Measurements from ENCODE around the gene DIDO1.

The DIDO1 gene

DNA sequence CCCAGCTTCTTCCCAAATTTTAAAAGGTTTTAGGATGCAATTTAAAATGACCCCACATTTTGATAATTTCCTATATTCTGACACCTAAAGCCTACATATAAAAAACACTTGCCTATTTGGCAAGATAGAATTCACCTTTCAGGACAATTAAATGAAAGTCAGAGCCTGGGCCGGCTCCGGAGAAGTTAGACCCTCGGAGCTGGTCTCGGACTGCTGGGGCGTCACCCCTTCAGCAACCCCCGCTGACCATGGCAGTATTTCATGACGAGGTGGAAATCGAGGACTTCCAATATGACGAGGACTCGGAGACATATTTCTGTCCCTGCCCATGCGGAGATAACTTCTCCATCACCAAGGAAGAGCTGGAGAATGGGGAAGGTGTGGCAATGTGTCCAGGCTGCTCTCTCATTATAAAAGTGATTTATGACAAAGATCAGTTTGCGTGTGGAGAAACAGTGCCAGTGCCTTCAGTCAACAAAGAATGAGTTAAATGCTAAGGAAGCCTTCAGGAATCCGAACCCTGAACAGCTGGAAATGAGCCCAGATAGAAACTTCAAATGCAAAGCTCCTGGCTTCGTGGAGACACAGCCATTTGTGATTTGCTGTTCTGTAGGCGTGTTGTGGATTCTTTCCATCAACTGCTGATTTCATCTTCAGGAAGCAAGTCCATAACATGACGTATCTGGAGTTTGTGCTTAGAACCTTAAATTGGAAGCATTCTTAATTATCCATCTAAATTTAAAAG is 80.7 kb downstream of the DIDO1 start:
- Histone ChIP-seq H3K4me1 (peaks cover 12 to 46% (median 26%) of the 10 kb centered on the region in 10 experiments), H4K20me1 (peaks cover 0 to 46% (median 9%) of the 10 kb centered on the region in 11 experiments; a peak in 12 of 22 replicates), H3K4me2 (peak overlapping the region; percentile 28 to 76 (median 53); a peak in 18 of 22 replicates), H3K9ac (no peak overlapping the region; a peak in 1 of 22 replicates), H3K4me3 (no peak overlapping the region), H3K36me3 (peaks cover 11 to 68% (median 48%) of the 10 kb centered on the region in 11 experiments; a peak in 21 of 22 replicates), H3K27ac (no peak overlapping the region), H3K9me3 (replicated peaks in 1 of 11) (no peaks in the 10 kb centered on the region), H3K27me3 (no peaks in the 10 kb centered on the region)
- no peak for TF ChIP-seq Cebpa-rat (IDR thresholded peaks at IDR 0.05)

DNA sequence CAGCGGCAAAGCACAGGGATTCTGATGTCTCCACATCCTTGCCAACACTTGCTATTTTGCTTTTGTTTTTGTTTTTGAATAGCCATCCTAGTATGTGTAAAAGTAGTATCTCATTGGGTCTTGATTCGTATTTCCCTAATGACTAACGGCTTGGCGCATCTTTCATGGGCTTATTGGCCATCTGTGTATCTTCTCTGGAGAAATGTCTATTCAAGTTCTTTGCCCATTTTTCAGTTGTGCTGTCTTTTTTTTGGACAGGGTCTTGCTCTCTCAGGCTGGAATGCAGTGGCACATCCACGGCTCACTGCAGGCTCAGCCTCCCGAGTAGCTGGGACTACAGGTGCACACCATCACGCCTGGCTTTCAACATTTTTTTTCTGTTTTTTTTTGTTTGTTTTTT is 82.1 kb downstream of the DIDO1 start:
- peaks cover 12 to 42% (median 25%) of the 10 kb centered on the region in 10 experiments for H3K4me1 ChIP-seq
- no peaks in the 10 kb centered on the region for H3K27me3 ChIP-seq
- H3K9me3 ChIP-seq (replicated peaks in 1 of 11) = no peaks in the 10 kb centered on the region
- H3K27ac ChIP-seq = no peak overlapping the region
- no peak for TF ChIP-seq Cebpa-rat (IDR thresholded peaks at IDR 0.05)
- H3K36me3 ChIP-seq = peaks cover 7 to 64% (median 37%) of the 10 kb centered on the region in 11 experiments; a peak in 21 of 22 replicates
- H4K20me1 ChIP-seq = peaks cover 0 to 32% (median 5%) of the 10 kb centered on the region in 11 experiments; a peak in 8 of 22 replicates
- no peak overlapping the region for H3K9ac ChIP-seq
- no peak overlapping the region for H3K4me2 ChIP-seq
- no peak overlapping the region for H3K4me3 ChIP-seq

DNA sequence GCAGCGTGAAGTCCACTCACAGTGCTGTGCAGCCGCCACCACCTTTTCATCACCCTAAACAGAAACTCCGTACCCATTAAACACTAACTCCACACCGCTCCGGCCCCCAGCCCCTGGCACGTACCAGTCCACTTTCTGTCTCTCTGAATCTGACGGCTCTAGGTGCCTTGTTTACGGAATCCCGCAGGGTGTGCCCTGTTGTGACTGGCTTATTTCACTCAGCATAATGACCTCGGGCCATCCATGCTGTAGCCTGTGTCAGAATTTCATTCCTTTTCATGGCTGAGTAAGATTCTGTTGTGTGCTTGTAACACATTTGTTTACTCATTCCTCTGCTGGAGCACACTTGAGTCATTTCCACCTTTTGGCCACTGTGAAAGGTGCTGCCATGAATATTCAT is 82.6 kb downstream of the DIDO1 start:
- Histone ChIP-seq H3K27me3 (no peaks in the 10 kb centered on the region), H3K9me3 (replicated peaks in 1 of 11) (no peaks in the 10 kb centered on the region), H4K20me1 (peaks cover 0 to 26% (median 5%) of the 10 kb centered on the region in 11 experiments; a peak in 8 of 22 replicates), H3K9ac (no peak overlapping the region), H3K4me3 (no peak overlapping the region), H3K4me2 (no peak overlapping the region), H3K27ac (no peak overlapping the region), H3K36me3 (peaks cover 7 to 63% (median 39%) of the 10 kb centered on the region in 11 experiments; a peak in 21 of 22 replicates), H3K4me1 (peaks cover 12 to 40% (median 28%) of the 10 kb centered on the region in 10 experiments)
- TF ChIP-seq Cebpa-rat (IDR thresholded peaks at IDR 0.05) = no peak

DNA sequence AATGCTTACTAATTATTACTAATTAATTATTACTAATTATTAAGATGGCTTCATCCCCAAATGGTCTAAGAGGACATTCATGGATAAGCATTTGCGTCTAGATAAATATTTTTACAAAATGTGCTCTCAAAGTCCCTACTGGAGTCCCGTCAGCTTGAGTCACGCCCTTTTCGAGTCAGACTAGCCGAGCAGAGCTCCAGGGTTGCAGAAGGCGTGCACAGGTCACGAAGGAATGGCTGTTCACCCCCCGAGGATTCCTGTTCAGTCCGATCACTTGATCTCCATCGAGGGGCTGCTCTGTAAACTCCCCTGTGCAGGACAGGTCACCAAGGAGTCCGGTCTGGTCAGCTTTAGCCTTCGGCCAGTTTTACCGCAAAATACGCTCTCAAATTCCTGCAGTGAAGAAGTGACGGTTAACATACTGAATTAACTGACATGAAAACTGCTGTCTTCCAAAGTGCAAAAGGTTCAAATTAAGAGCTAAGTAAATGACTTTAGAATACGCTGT is 84.5 kb downstream of the DIDO1 start:
- H3K4me3 ChIP-seq = no peak overlapping the region
- peaks cover 0 to 7% (median 0%) of the 10 kb centered on the region in 11 experiments; a peak in 1 of 22 replicates for H3K9me3 ChIP-seq (replicated peaks in 1 of 11)
- no peaks in the 10 kb centered on the region for H3K27me3 ChIP-seq
- H4K20me1 ChIP-seq = peaks cover 0 to 8% (median 0%) of the 10 kb centered on the region in 11 experiments; a peak in 4 of 22 replicates
- TF ChIP-seq Cebpa-rat (IDR thresholded peaks at IDR 0.05) = no peak
- no peak overlapping the region for H3K4me2 ChIP-seq
- H3K27ac ChIP-seq = no peak overlapping the region
- no peak overlapping the region for H3K9ac ChIP-seq
- peaks cover 25 to 44% (median 35%) of the 10 kb centered on the region in 10 experiments for H3K4me1 ChIP-seq
- peaks cover 7 to 60% (median 35%) of the 10 kb centered on the region in 11 experiments; a peak in 20 of 22 replicates for H3K36me3 ChIP-seq

GRCh38 chr20:62840244-62841197 is 85.8 kb downstream of the DIDO1 start:
- 0 out of 22 replicates have a peak, but pooled peaks cover 0 to 4% (median 0%) of the 10 kb centered on the region in 11 experiments for H3K27me3 ChIP-seq
- peak overlapping the region in 1 of 11 experiments; percentile 3; a peak in 1 of 22 replicates for H3K27ac ChIP-seq
- no peak overlapping the region for H3K9ac ChIP-seq
- H3K4me1 ChIP-seq = peaks cover 27 to 44% (median 35%) of the 10 kb centered on the region in 10 experiments
- H3K36me3 ChIP-seq = peaks cover 4 to 54% (median 28%) of the 10 kb centered on the region in 11 experiments; a peak in 20 of 22 replicates
- no peak overlapping the region for H3K4me2 ChIP-seq
- no peaks in the 10 kb centered on the region; a peak in 1 of 22 replicates for H4K20me1 ChIP-seq
- peaks cover 0 to 9% (median 0%) of the 10 kb centered on the region in 11 experiments; a peak in 1 of 22 replicates for H3K9me3 ChIP-seq (replicated peaks in 1 of 11)
- no peak overlapping the region for H3K4me3 ChIP-seq
- no peak for TF ChIP-seq Cebpa-rat (IDR thresholded peaks at IDR 0.05)

- Histone ChIP-seq H3K4me3 (no peak overlapping the region), H4K20me1 (no peaks in the 10 kb centered on the region), H3K27ac (0 out of 22 replicates have a peak overlapping the region, but pooled peaks of 1 of the 11 experiments have one; percentile 3), H3K9me3 (replicated peaks in 1 of 11) (peaks cover 0 to 9% (median 0%) of the 10 kb centered on the region in 11 experiments; a peak in 1 of 22 replicates), H3K4me2 (no peak overlapping the region), H3K27me3 (0 out of 22 replicates have a peak, but pooled peaks cover 0 to 4% (median 0%) of the 10 kb centered on the region in 11 experiments), H3K36me3 (peaks cover 0 to 47% (median 21%) of the 10 kb centered on the region in 11 experiments; a peak in 18 of 22 replicates), H3K9ac (no peak overlapping the region), H3K4me1 (peaks cover 27 to 46% (median 39%) of the 10 kb centered on the region in 10 experiments)
- TF ChIP-seq Cebpa-rat (IDR thresholded peaks at IDR 0.05) = no peak
Measured at GRCh38 chr20:62839816-62840215, 86.5 kb downstream of the DIDO1 start.

GRCh38 chr20:62839261-62839660 is 87.0 kb downstream of the DIDO1 start:
- TF ChIP-seq Cebpa-rat (IDR thresholded peaks at IDR 0.05) = no peak
- H3K27ac ChIP-seq = no peak overlapping the region
- peaks cover 0 to 42% (median 17%) of the 10 kb centered on the region in 11 experiments; a peak in 15 of 22 replicates for H3K36me3 ChIP-seq

More at GRCh38 chr20:62839261-62839660, 87.0 kb downstream of the DIDO1 start:
- Histone ChIP-seq H3K9ac (no peak overlapping the region), H3K4me1 (peaks cover 27 to 52% (median 44%) of the 10 kb centered on the region in 10 experiments), H3K27me3 (0 out of 22 replicates have a peak, but pooled peaks cover 0 to 4% (median 0%) of the 10 kb centered on the region in 11 experiments), H3K9me3 (replicated peaks in 1 of 11) (peaks cover 0 to 9% (median 0%) of the 10 kb centered on the region in 11 experiments; a peak in 1 of 22 replicates), H3K4me2 (no peak overlapping the region), H3K4me3 (no peak overlapping the region), H4K20me1 (no peaks in the 10 kb centered on the region)
